HG03439 (cell line): ENCODE results near the gene SMARCA4.
A peak's percentile ranks its signal among the peaks of the same experiment; 100 is the strongest.
"Not testable (repeated sequence)": the region's sequence is repeated elsewhere in the genome, so short reads cannot be mapped to it uniquely, and the experiment has no call there.

ENCODE experiments used
- ATAC-seq: cut with Tn5 transposase; IDR thresholded peaks from one replicate; pipeline ENCODE4 v1.9.1; 2021; ENCODE audit warnings: mild to moderate bottlenecking, moderate library complexity; ENCODE audit not compliant: unreplicated experiment

The SMARCA4 gene

DNA sequence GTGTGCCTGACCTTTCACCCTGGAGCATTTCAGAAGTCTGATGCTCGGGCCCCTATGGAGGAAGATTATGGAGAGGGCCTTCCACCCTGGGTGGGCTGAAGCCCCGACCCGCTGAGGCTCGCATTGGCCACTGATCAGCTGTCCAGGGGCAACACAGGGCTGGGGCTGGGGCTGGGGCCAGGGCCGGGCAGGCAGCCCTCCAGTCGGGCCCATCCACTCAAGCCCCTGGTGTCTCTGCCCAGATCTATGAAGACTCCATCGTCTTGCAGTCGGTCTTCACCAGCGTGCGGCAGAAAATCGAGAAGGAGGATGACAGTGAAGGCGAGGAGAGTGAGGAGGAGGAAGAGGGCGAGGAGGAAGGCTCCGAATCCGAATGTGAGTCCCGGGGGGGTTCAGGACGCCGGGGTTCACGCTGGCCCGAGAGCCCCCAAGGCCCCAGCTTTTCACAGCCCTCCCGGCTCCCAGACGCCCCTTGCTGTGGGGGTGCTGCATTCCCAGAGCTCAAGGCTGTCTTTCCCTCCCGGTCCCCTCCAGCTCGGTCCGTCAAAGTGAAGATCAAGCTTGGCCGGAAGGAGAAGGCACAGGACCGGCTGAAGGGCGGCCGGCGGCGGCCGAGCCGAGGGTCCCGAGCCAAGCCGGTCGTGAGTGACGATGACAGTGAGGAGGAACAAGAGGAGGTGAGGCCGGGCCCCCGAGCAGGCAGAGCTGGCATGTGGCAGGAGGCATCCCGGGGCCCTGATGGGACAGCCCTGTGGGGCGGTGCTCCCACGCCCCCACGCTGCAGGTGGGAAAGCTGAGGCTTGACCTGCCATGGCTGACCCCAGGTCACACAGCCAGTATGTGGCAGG lies 98.9 kb downstream of the SMARCA4 start:
- ATAC-seq: no peak

GRCh38 chr19:11061952-11062351 lies 101.1 kb downstream of the SMARCA4 start:
- ATAC-seq: no peak

- ATAC-seq: no peak
Observed at GRCh38 chr19:11063434-11063833, 102.6 kb downstream of the SMARCA4 start.

- ATAC-seq: no peak
Observed at GRCh38 chr19:11064831-11065303, 104.0 kb downstream of the SMARCA4 start.

GRCh38 chr19:11066326-11066725 lies 105.5 kb downstream of the SMARCA4 start:
- ATAC-seq: no peak

DNA sequence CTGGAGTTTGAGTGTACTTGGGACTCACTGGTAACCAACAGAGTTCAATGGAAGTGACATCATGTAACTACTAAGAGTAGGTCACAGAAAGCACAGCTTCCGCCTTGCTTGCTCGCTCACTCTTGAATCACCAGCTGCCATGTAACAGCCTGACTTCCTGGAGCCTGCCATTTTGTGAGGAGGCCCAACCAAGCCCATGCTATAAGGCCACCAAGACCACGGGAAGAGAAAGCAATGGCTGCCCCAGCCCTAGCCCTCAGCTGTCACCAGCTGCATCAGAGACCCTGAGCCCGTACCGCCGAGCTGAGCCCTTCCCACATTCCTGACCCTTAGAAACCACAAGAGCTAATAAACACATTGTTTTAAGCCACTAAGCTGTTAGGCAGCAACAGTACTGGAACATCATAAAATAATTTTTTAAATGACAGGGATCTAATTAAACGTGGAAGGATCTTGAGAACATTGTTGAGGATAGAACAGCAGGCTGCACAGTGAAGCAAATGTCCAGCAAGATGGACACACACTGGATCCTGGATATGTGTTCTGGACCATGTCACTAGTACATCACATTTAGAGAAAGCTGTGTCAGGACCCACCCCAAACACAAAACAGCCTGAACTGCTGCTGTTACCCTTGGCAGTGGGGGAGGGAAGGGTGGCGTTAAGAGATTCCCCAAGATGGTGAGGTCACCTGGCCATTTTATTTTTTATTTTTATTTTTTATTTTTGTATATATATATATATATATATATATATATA lies 106.7 kb downstream of the SMARCA4 start:
- no peak for ATAC-seq

DNA sequence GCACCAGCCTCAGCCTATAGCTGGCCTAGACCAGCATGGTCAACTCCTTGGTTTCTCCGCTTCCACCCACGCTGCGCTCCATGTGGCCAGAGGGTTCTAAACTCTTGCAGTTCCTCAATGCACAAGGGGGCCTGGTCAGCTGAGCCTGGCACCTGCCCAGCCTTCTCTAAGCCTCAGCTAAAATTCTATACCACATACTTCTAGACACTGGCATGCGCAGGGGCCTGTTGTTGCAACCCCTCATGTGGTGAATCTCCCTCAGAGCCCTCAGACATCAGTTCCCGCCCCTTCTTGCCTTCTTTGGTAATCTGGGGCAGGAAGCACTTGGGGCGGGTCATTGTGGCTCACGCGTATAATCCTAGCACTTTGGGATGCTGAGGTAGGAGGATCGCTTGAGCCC lies 108.7 kb downstream of the SMARCA4 start:
- no peak for ATAC-seq

- no peak for ATAC-seq
Observed at GRCh38 chr19:11070123-11070522, 109.3 kb downstream of the SMARCA4 start.

GRCh38 chr19:11073568-11073967 lies 112.7 kb downstream of the SMARCA4 start:
- ATAC-seq: no peak

DNA sequence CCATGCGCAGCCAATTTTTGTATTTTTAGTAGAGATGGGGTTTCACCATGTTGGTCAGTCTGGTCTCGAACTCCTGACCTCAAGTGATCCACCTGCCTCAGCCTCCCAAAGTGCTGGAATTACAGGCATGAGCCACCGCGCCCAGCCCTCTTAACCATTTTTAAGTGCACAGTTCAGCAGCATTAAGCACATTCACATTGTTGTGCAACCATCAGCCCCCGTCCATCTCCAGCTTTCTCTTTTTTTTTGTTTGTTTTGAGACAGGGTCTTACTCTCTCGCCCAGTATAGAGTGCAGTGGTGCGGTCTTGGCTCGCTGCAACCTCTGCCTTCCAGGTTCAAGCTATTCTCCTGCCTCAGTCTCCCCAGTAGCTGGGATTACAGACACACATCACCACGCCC lies 116.0 kb downstream of the SMARCA4 start:
- not testable (repeated sequence) for ATAC-seq

DNA sequence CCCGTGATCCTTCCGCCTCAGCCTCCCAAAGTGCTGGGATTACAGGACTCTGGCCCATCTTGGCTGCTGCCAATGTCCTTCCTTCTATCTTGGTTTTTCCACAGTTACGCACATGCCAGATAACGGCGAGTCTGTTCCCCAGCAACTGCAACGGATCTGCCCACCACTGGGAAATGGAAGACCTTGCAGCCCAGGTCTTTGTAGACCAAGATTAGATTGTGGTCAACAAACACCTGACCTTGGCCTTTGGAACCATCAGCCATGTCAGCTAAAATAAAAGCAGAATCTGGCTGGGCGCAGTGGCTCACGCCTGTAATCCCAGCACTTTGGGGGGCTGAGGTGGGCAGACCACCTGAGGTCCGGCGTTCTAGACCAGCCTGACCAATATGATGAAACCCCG lies 118.1 kb downstream of the SMARCA4 start:
- no peak for ATAC-seq

DNA sequence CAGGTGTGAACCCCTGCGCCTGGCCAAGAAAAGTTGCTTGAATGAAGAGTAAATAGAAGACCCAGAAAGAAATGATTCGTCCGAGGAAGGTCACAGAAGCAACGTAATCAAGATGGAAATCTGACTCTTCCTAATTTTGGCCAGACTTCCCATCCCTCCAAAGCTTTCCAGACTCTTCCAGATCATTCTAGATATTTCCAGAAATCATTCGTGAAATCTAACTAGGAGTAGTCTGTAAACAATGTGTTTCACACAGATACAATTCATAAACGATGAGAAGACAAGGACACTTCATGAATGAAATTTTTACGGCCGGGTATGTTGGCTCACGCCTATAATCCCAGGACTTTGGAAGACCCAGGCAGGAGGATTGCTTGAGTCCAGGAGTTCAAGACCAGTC lies 119.2 kb downstream of the SMARCA4 start:
- no peak for ATAC-seq

DNA sequence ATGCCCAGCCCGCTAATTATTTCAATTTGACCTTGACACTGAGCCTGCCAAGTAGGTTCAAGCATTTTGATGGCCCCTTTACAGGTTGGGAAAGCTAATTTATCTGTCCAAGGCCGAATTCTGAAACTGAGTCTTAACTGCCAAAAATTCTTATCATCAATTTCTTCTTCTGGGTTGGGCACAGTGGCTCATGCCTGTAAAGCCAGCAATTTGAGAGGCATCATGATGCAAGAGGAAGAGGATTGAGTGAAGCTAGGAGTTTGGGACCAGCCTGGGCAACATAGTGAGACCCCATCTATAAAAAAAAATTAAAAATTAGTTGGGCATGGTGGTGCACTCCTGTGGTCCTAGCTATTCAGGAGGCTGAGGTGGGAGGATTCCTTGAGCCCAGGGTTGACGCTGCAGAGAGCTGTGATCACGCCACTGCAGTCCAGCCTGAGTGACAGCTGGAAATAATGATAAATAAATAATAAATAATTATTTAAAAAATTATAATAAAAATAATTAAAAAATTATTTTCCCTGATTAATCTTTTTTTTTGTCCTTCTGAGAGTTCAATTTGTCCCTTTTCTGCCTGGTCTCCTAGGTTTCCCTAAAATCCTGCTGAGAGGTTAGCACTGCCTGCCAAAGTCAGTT lies 127.2 kb downstream of the SMARCA4 start:
- no peak for ATAC-seq

GRCh38 chr19:11088506-11089253 lies 127.8 kb downstream of the SMARCA4 start:
- ATAC-seq: no peak

DNA sequence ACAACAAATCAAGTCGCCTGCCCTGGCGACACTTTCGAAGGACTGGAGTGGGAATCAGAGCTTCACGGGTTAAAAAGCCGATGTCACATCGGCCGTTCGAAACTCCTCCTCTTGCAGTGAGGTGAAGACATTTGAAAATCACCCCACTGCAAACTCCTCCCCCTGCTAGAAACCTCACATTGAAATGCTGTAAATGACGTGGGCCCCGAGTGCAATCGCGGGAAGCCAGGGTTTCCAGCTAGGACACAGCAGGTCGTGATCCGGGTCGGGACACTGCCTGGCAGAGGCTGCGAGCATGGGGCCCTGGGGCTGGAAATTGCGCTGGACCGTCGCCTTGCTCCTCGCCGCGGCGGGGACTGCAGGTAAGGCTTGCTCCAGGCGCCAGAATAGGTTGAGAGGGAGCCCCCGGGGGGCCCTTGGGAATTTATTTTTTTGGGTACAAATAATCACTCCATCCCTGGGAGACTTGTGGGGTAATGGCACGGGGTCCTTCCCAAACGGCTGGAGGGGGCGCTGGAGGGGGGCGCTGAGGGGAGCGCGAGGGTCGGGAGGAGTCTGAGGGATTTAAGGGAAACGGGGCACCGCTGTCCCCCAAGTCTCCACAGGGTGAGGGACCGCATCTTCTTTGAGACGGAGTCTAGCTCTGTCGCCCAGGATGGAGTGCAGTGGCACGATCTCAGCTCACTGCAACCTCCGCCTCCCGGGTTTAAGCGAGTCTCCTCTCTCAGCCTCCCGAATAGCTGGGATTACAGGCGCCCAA lies 128.6 kb downstream of the SMARCA4 start, which contains the start of gene LDLR:
Gene LDLR, plus strand, starts transcription at position 210 of the 760 bp plus-strand sequence. Its CDS starts 86 bp downstream, at position 296.
- ATAC-seq: peak; percentile 20

DNA sequence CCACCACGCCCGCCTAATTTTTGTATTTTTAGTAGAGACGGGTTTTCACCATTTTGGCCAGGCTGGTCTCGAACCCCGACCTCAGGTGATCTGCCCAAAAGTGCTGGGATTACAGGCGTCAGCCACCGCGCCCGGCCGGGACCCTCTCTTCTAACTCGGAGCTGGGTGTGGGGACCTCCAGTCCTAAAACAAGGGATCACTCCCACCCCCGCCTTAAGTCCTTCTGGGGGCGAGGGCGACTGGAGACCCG lies 129.1 kb downstream of the SMARCA4 start:
- not testable (repeated sequence) for ATAC-seq

DNA sequence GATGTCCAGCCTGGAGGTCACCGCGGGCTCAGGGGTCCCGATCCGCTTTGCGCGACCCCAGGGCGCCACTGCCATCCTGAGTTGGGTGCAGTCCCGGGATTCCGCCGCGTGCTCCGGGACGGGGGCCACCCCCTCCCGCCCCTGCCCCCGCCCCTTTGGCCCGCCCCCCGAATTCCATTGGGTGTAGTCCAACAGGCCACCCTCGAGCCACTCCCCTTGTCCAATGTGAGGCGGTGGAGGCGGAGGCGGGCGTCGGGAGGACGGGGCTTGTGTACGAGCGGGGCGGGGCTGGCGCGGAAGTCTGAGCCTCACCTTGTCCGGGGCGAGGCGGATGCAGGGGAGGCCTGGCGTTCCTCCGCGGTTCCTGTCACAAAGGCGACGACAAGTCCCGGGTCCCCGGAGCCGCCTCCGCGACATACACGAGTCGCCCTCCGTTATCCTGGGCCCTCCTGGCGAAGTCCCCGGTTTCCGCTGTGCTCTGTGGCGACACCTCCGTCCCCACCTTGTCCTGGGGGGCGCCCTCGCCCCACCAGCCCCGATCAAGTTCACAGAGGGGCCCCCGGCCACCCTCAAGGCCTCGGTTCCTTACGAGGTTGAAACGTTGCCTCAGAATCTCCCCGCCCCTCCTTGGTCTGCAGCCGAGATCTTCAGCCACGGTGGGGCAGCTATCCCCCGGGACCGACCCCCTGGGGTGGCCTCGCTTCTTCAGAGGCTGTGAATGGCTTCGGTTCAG lies 129.6 kb downstream of the SMARCA4 start:
- peak; percentile 73 for ATAC-seq

GRCh38 chr19:11090997-11091702 lies 130.3 kb downstream of the SMARCA4 start:
- ATAC-seq: no peak

- no peak for ATAC-seq
Observed at GRCh38 chr19:11091703-11092153, 130.9 kb downstream of the SMARCA4 start.
